GM12878 (cell line): Measurements from ENCODE around the gene SLC17A7. TPM values are rescaled to one million over a fixed set of nuclear protein-coding genes. Genes with fewer than 3 reads are reported as not detected.

Experiments
- CHD2 ChIP-seq: IDR thresholded peaks from 2 replicates; pipeline ENCODE4 v1.6.1; 2011; ENCODE audit warnings: low read depth, low read length, improper control_type of control experiment, borderline replicate concordance
- GABPA ChIP-seq: IDR thresholded peaks from 2 replicates; pipeline ENCODE4 v1.6.1; 2014; ENCODE audit warnings: antibody characterized with exemption, low read depth, mild to moderate bottlenecking, inconsistent platforms
- LARP7 ChIP-seq: fragments of 450-650 bp; IDR thresholded peaks from 2 replicates; pipeline ENCODE4 v1.6.1; 2017; ENCODE audit warnings: mild to moderate bottlenecking
- MTA2 ChIP-seq: fragments of 450-650 bp; IDR thresholded peaks from 2 replicates; pipeline ENCODE4 v1.6.1; 2016; ENCODE audit warnings: low read depth, mild to moderate bottlenecking, moderate library complexity
- MTA3 ChIP-seq: IDR thresholded peaks from 2 replicates; pipeline ENCODE4 v1.6.1; 2012; ENCODE audit warnings: low read length, inconsistent platforms, borderline replicate concordance
- MXI1 ChIP-seq: fragments of 150-350 bp; IDR thresholded peaks from 2 replicates; pipeline ENCODE4 v1.6.1; 2011; ENCODE audit warnings: low read depth, mild to moderate bottlenecking, inconsistent platforms, low read length, improper control_type of control experiment
- NBN ChIP-seq: fragments of 450-650 bp; IDR thresholded peaks from 2 replicates; pipeline ENCODE4 v1.6.1; 2016
- NFYA ChIP-seq: IDR thresholded peaks from 2 replicates; pipeline ENCODE4 v1.6.1; 2011; ENCODE audit warnings: low read depth, mild to moderate bottlenecking, low read length, improper control_type of control experiment, borderline replicate concordance
- PML ChIP-seq: IDR thresholded peaks from 2 replicates; pipeline ENCODE4 v1.6.1; 2012; ENCODE audit warnings: low read length, inconsistent platforms
- POLR2AphosphoS2 ChIP-seq: IDR thresholded peaks from 2 replicates; pipeline ENCODE4 v1.6.1; 2011; ENCODE audit warnings: low read depth, mild to moderate bottlenecking, low read length, improper control_type of control experiment, moderate library complexity
- RB1 ChIP-seq: fragments of 450-650 bp; formaldehyde crosslinking; IDR thresholded peaks from 2 replicates; pipeline ENCODE4 v1.6.1; 2017; ENCODE audit warnings: mild to moderate bottlenecking, borderline replicate concordance
- SMARCA5 ChIP-seq: fragments of 450-650 bp; IDR thresholded peaks from 2 replicates; pipeline ENCODE4 v1.6.1; 2017; ENCODE audit warnings: mild to moderate bottlenecking
- SPI1 ChIP-seq: IDR thresholded peaks from 2 replicates; pipeline ENCODE4 v1.6.1; 2011; ENCODE audit warnings: low read depth, mild to moderate bottlenecking, low read length, moderate library complexity, borderline replicate concordance; ENCODE audit not compliant: insufficient read depth
- ZNF217 ChIP-seq: fragments of 450-650 bp; IDR thresholded peaks from 2 replicates; pipeline ENCODE4 v1.6.1; 2017; ENCODE audit warnings: antibody characterized with exemption, mild to moderate bottlenecking
- polyA plus RNA-seq, 11 experiments: library from polyadenylated mRNA; depleted of rRNA in 4 of 11; unstranded in 6 of 11; stranded (reverse) in 5 of 11; fragments of >200 nt; fragmentation: Nextera tagmentation in 4 of 11; fragmentation: Illumina TruSeq in 1 of 11; extraction: Ambion mirVana in 4 of 11; extraction: Trizol in 1 of 11; gene quantifications; 1 replicate in 1 of 11; 2 replicates in 10 of 11; pipeline versions ENCODE4 v1.2.1 to v1.2.3, GENCODE V29; 2011 to 2016; ENCODE audit warnings: inconsistent platforms in 2 of 11, missing spikeins in 2 of 11, low read depth in 1 of 11
- total RNA-seq, 4 experiments: library from RNA; depleted of rRNA in 3 of 4; stranded (reverse); fragments of >200 nt in 3 of 4; fragmentation: Illumina TruSeq in 1 of 4; extraction: Trizol in 1 of 4; gene quantifications; 2 replicates each; pipeline versions ENCODE4 v1.2.1 to v1.2.3, GENCODE V29; 2013 to 2021
- TF ChIP-seq, protein P1 (sequence below): IDR thresholded peaks from 2 replicates; pipeline ENCODE4 v1.6.1; 2012; ENCODE audit warnings: low read length, inconsistent platforms
- TF ChIP-seq, protein P2 (sequence below): fragments of 450-650 bp; IDR thresholded peaks from 2 replicates; pipeline ENCODE4 v1.6.1; 2016; ENCODE audit warnings: mild to moderate bottlenecking, moderate library complexity, borderline replicate concordance
- TF ChIP-seq, protein P3 (sequence below): IDR thresholded peaks from 2 replicates; pipeline ENCODE4 v1.6.1; 2011; ENCODE audit warnings: low read depth, mild to moderate bottlenecking, low read length, moderate library complexity, borderline replicate concordance; ENCODE audit errors: extremely low read depth
- TF ChIP-seq, protein P4 (sequence below): fragments of 450-650 bp; IDR thresholded peaks from 2 replicates; pipeline ENCODE4 v1.6.1; 2014; ENCODE audit warnings: mild to moderate bottlenecking

SLC17A7 gene
- total and polyA plus RNA-seq, 10 of the 15 experiments (the other 5 are each of a cell fraction or from before 2014, with no cell fraction given) = 0.03 to 0.24 (median 0.06) TPM; not detected in 6

DNA sequence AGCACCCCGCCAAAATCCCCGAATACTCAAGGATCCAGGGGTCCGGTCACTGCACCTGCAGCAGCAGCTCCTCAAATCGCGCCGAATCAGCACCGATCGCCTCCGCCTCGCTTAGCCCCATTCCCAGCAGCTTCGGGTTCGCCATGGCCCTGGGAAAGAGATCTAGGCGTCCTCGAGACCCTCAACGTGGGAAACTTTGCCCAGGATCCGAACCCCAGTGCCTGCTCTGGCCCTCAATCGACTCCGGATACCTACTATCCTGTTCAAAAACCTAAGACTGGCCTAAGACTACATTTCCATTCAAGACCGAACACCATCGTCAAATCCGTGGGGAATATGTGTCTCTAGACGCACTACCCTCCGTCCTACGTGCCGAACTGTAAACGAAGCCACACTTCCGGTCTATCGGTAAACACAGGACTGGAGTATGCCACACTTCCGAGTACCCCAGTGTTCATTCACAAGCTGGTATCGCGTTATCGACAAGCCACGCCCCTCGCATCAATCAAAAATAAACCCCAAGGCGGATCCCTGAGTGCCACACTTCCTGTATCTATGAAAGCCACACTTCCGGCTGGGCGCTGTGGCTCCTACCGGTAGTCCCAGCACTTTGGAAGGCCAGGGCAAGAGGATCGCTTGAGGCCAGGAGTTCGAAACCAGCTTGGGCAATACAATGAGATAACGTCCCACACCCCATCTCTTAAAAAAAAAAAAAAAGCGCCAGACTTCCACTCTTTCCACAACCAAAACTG is 10.3 kb upstream of the SLC17A7 start, which contains the start of gene PIH1D1 (continued):
- TF ChIP-seq, protein P1, sequence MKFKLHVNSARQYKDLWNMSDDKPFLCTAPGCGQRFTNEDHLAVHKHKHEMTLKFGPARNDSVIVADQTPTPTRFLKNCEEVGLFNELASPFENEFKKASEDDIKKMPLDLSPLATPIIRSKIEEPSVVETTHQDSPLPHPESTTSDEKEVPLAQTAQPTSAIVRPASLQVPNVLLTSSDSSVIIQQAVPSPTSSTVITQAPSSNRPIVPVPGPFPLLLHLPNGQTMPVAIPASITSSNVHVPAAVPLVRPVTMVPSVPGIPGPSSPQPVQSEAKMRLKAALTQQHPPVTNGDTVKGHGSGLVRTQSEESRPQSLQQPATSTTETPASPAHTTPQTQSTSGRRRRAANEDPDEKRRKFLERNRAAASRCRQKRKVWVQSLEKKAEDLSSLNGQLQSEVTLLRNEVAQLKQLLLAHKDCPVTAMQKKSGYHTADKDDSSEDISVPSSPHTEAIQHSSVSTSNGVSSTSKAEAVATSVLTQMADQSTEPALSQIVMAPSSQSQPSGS = no peak
- TF ChIP-seq POLR2AphosphoS2 (peak; percentile 69; the same call in 1 of the 2 replicates), MTA2 (0 out of 2 replicates have a peak, but pooled peaks have one; percentile 19), RB1 (no peak; the same call in 1 of the 2 replicates), MTA3 (no peak), CHD2 (peak; percentile 99), SPI1 (peak; percentile 61; the same call in 1 of the 2 replicates), MXI1 (peak; percentile 69; the same call in 1 of the 2 replicates), LARP7 (no peak; the same call in 1 of the 2 replicates), ZNF217 (no peak), NBN (peak; percentile 62; the same call in 1 of the 2 replicates), GABPA (peak; percentile 96), SMARCA5 (peak; percentile 49; the same call in 1 of the 2 replicates), PML (peak; percentile 63; the same call in 1 of the 2 replicates), NFYA (no peak)
- TF ChIP-seq, protein P2, sequence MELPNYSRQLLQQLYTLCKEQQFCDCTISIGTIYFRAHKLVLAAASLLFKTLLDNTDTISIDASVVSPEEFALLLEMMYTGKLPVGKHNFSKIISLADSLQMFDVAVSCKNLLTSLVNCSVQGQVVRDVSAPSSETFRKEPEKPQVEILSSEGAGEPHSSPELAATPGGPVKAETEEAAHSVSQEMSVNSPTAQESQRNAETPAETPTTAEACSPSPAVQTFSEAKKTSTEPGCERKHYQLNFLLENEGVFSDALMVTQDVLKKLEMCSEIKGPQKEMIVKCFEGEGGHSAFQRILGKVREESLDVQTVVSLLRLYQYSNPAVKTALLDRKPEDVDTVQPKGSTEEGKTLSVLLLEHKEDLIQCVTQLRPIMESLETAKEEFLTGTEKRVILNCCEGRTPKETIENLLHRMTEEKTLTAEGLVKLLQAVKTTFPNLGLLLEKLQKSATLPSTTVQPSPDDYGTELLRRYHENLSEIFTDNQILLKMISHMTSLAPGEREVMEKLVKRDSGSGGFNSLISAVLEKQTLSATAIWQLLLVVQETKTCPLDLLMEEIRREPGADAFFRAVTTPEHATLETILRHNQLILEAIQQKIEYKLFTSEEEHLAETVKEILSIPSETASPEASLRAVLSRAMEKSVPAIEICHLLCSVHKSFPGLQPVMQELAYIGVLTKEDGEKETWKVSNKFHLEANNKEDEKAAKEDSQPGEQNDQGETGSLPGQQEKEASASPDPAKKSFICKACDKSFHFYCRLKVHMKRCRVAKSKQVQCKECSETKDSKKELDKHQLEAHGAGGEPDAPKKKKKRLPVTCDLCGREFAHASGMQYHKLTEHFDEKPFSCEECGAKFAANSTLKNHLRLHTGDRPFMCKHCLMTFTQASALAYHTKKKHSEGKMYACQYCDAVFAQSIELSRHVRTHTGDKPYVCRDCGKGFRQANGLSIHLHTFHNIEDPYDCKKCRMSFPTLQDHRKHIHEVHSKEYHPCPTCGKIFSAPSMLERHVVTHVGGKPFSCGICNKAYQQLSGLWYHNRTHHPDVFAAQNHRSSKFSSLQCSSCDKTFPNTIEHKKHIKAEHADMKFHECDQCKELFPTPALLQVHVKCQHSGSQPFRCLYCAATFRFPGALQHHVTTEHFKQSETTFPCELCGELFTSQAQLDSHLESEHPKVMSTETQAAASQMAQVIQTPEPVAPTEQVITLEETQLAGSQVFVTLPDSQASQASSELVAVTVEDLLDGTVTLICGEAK = peak; percentile 96
- TF ChIP-seq, protein P3, sequence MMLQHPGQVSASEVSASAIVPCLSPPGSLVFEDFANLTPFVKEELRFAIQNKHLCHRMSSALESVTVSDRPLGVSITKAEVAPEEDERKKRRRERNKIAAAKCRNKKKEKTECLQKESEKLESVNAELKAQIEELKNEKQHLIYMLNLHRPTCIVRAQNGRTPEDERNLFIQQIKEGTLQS = no peak
- TF ChIP-seq, protein P4, sequence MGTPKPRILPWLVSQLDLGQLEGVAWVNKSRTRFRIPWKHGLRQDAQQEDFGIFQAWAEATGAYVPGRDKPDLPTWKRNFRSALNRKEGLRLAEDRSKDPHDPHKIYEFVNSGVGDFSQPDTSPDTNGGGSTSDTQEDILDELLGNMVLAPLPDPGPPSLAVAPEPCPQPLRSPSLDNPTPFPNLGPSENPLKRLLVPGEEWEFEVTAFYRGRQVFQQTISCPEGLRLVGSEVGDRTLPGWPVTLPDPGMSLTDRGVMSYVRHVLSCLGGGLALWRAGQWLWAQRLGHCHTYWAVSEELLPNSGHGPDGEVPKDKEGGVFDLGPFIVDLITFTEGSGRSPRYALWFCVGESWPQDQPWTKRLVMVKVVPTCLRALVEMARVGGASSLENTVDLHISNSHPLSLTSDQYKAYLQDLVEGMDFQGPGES = no peak
